K562 treated with DMSO at 1 percent for 12 hours (cell line): ENCODE measurements around the gene BCO1. TPM values are rescaled to one million over a fixed set of nuclear protein-coding genes. Genes with fewer than 3 reads are reported as not detected.

Experiments
- total RNA-seq: library from RNA; unstranded; fragments of 300-600 nt; gene quantifications from 2 replicates; pipeline ENCODE4 v1.2.3, GENCODE V29; 2022; ENCODE audit not compliant: insufficient read depth

BCO1 gene, protein sequence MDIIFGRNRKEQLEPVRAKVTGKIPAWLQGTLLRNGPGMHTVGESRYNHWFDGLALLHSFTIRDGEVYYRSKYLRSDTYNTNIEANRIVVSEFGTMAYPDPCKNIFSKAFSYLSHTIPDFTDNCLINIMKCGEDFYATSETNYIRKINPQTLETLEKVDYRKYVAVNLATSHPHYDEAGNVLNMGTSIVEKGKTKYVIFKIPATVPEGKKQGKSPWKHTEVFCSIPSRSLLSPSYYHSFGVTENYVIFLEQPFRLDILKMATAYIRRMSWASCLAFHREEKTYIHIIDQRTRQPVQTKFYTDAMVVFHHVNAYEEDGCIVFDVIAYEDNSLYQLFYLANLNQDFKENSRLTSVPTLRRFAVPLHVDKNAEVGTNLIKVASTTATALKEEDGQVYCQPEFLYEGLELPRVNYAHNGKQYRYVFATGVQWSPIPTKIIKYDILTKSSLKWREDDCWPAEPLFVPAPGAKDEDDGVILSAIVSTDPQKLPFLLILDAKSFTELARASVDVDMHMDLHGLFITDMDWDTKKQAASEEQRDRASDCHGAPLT
- not detected in 2 replicates for total RNA-seq

DNA sequence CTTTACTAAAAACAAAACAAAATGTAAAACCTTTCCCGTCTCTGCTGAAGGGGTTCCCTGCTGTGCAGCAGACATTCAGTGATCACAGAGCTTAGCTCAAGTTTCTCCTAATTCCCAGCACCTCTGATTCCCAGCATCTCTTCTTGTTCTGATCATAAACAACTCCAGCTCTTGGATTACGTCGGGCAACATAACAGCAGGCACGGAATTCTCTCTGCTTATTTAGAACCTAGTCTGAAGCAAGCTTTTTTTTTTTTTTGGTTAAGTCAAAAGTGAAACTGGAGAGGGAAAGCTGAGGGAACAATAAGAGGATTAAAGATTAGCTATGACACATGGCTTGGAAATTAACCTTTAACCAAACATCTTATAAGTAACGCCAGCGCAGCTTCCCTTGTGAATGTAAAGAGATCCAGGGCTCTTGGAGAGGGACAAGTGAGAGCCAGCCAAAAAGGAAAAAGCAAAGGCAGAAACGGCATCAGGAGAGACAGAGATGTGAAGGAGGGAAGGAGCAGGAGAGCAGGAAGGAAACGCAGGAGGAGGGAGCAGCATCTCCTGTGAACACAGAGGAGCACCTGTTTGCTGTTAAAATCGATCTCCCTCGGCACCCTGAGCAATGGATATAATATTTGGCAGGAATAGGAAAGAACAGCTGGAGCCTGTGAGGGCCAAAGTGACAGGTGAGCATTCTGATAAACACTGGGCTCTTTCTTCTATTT, at the start of gene BCO1:
Gene BCO1, plus strand, starts transcription at position 394 of the 716 bp plus-strand sequence. Its CDS starts 220 bp downstream, at position 614.

DNA sequence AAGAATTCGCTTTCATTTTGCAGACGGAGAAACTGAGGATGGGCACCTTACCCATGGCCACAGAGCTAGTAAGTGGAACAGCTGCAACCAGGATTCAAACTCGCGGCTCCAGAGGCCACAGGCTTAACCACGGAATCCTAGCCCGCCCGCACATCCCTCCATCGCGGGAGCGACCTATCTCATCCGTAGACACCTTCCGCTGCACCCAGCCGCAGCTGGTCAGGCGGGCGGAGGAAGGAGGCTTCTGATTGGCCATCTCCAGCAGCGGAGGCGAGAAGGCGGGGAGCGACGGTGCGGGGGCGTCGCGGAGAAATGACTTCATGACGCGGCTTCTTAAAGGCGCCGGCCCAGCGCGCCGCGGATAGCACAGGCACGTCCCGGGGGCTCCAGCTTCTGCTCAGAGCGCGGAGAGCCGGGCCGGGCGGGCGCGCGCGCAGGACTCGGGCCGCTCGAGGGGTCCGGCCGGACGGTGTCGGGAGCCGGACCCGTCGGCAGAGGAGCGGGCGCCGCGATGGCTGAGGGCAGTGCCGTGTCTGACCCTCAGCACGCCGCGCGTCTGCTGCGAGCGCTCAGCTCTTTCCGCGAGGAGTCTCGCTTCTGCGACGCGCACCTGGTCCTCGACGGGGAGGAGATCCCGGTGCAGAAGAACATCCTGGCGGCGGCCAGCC, 76.2 kb downstream of the BCO1 start, which contains the start of gene GAN:
Gene GAN, plus strand, starts transcription at position 360 of the 668 bp plus-strand sequence. Its CDS starts 152 bp downstream, at position 512.

Other genes with a start within 250 kb of the BCO1 start
- 209 and 230 TPM in 2 replicates for gene CMC2, start 231.8 kb upstream of the BCO1 start, total RNA-seq
- 146 and 151 TPM in 2 replicates for gene CENPN, start 231.5 kb upstream of the BCO1 start, total RNA-seq
- 9.6 and 22.8 TPM in 2 replicates for gene ATMIN, start 202.8 kb upstream of the BCO1 start, total RNA-seq
- 1.5 TPM in 1 of 2 replicates, not detected in the other for gene C16orf46, start 161.5 kb upstream of the BCO1 start, total RNA-seq
- gene GCSH, start 142.3 kb upstream of the BCO1 start, total RNA-seq: 21.8 and 28.1 TPM in 2 replicates
- gene GAN, start 76.3 kb downstream of the BCO1 start, total RNA-seq: 1.2 and 3.7 TPM in 2 replicates
- gene CMIP, start 206.1 kb downstream of the BCO1 start, total RNA-seq: 17.9 and 68.5 TPM in 2 replicates